Stomach (tissue), 9 donors: ENCODE measurements around the gene TEX10. TPM values are rescaled to one million over a fixed set of nuclear protein-coding genes. Genes with fewer than 3 reads are reported as not detected.

Experiments
- DNase-seq, 2 donors: peaks; one replicate each; pipeline versions ENCODE4 v3.0.0 to v3.0.0-alpha.2; 2013 to 2019
- H3K27ac ChIP-seq, 5 donors: fragments of 200-600 bp in 4 of 5; sonication (generic) in 4 of 5; one replicate each; pipeline ENCODE4 v1.5.1; 2013 to 2019; ENCODE audit warnings: mild to moderate bottlenecking in 1 of 5, moderate library complexity in 1 of 5
- H3K27me3 ChIP-seq, 3 donors: fragments of 200-600 bp; sonication (generic); one replicate each; pipeline ENCODE4 v1.5.1; 2017 to 2019; ENCODE audit warnings: mixed run types in 1 of 3
- H3K36me3 ChIP-seq, 4 donors: fragments of 200-600 bp; sonication (generic); 1 replicate in 3 of 4; 2 replicates in 1 of 4; pipeline ENCODE4 v1.5.1; 2016 to 2019
- H3K4me1 ChIP-seq, 4 donors: fragments of 200-600 bp; sonication (generic); one replicate each; pipeline ENCODE4 v1.5.1; 2016 to 2019
- H3K4me3 ChIP-seq, 4 donors: fragments of 200-600 bp; sonication (generic) in 3 of 4; one replicate each; pipeline ENCODE4 v1.5.1; 2016 to 2019; ENCODE audit warnings: mild to moderate bottlenecking in 1 of 4
- H3K9me3 ChIP-seq, 4 donors: fragments of 200-600 bp; sonication (generic); one replicate each; pipeline ENCODE4 v1.5.1; 2016 to 2019
- CTCF ChIP-seq, 7 experiments: fragments of 450-650 bp in 4 of 7; fragments of 200-600 bp in 3 of 7; sonication (generic) in 3 of 7; IDR thresholded peaks; one replicate each; pipeline ENCODE4 v1.5.1; 2016 to 2019; ENCODE audit warnings: antibody characterized with exemption in 7 of 7, control low read depth in 2 of 7, mild to moderate bottlenecking in 1 of 7
- EP300 ChIP-seq: sonication (generic); formaldehyde crosslinking; IDR thresholded peaks from one replicate; pipeline ENCODE4 v1.6.1; 2017; ENCODE audit warnings: antibody characterized with exemption
- POLR2A ChIP-seq, 4 donors: fragments of 450-650 bp; IDR thresholded peaks; one replicate each; pipeline ENCODE4 v1.6.1; 2016; ENCODE audit warnings: antibody characterized with exemption in 4 of 4, control low read depth in 2 of 4, mild to moderate bottlenecking in 1 of 4, moderate library complexity in 1 of 4
- POLR2AphosphoS5 ChIP-seq, 3 donors: sonication (generic); formaldehyde crosslinking; IDR thresholded peaks; one replicate each; pipeline ENCODE4 v1.6.1; 2016; ENCODE audit warnings: antibody characterized with exemption in 3 of 3
- WGBS, 5 donors: extraction: QIAGEN DNeasy Blood & Tissue Kit in 3 of 5; methylation state at CpG; one replicate each; pipeline versions ENCODE4 v1.1.5 to v1.1.7; 2013 to 2018; 5-methylcytosine and 5-hydroxymethylcytosine counted together
- intact Hi-C: fragments of 100-400 bp; cut with DNase I; formaldehyde crosslinking; loops from one replicate; pipeline ENCODE4 v1.15.1; 2023; ENCODE audit warnings: low total_unique reads
- polyA plus RNA-seq, 3 donors: library from polyadenylated mRNA; stranded (reverse); fragments of 200-250 nt; gene quantifications; one replicate each; pipeline ENCODE4 v1.2.3, GENCODE V29; 2013
- total RNA-seq, 5 donors: library from RNA; depleted of rRNA; stranded (reverse); fragments of >200 nt; gene quantifications; one replicate each; pipeline versions ENCODE4 v1.1.0 to v1.2.3, GENCODE V29; 2014 to 2016
- donor health status: healthy with polysubstance abuse.
- donor health status: Bipolar disorder and iron deficiency.
- donor health status: healthy.

The TEX10 gene
- total and polyA plus RNA-seq, 8 donors: 4.9 to 44.9 (median 8.8) TPM

- 80 to 93% (median 88%) methylated on average over 2 of the region's 2 CpGs for WGBS, 5 donors
- Histone ChIP-seq H3K27ac (no peak overlapping the region), H3K9me3 (no peaks in the 10 kb centered on the region), H3K4me3 (no peak overlapping the region), H3K4me1 (peaks cover 0 to 7% (median 0%) of the 10 kb centered on the region in 4 donors), H3K36me3 (peaks cover 2 to 62% (median 49%) of the 10 kb centered on the region in 4 donors), H3K27me3 (no peaks in the 10 kb centered on the region)
- intact Hi-C loops: no loop called here
- no peak for TF ChIP-seq EP300
- no peak for TF ChIP-seq POLR2A (IDR thresholded peaks at IDR 0.05)
- TF ChIP-seq CTCF (IDR thresholded peaks at IDR 0.05): no peak
- TF ChIP-seq POLR2AphosphoS5 (IDR thresholded peaks at IDR 0.05): no peak
- no peak for DNase-seq
Measured at GRCh38 chr9:100309992-100310391, 42.8 kb downstream of the TEX10 start.

- H3K9me3 ChIP-seq: no peaks in the 10 kb centered on the region
- no peak overlapping the region for H3K4me3 ChIP-seq
- H3K27ac ChIP-seq: no peak overlapping the region
- WGBS, 5 donors: 50 to 69% (median 67%) methylated on average over 1 of the region's 1 CpG
- H3K27me3 ChIP-seq: no peaks in the 10 kb centered on the region
- no peak for DNase-seq
- intact Hi-C loops: no loop called here
- no peak for TF ChIP-seq CTCF (IDR thresholded peaks at IDR 0.05)
- TF ChIP-seq EP300: no peak
- TF ChIP-seq POLR2A (IDR thresholded peaks at IDR 0.05): no peak
- H3K4me1 ChIP-seq: peaks cover 0 to 7% (median 0%) of the 10 kb centered on the region in 4 donors
- H3K36me3 ChIP-seq: peaks cover 2 to 71% (median 59%) of the 10 kb centered on the region in 4 donors
Measured at GRCh38 chr9:100308965-100309564, 43.7 kb downstream of the TEX10 start.

- 58 to 77% (median 66%) methylated on average over 2 of the region's 2 CpGs for WGBS, 5 donors
- TF ChIP-seq EP300: no peak
- TF ChIP-seq POLR2AphosphoS5 (IDR thresholded peaks at IDR 0.05): no peak
- TF ChIP-seq CTCF (IDR thresholded peaks at IDR 0.05): no peak
- no peak for TF ChIP-seq POLR2A (IDR thresholded peaks at IDR 0.05)
- DNase-seq: no peak
- H3K9me3 ChIP-seq: no peaks in the 10 kb centered on the region
- intact Hi-C loops: no loop called here
- H3K27ac ChIP-seq: no peak overlapping the region
- H3K27me3 ChIP-seq: no peaks in the 10 kb centered on the region
- H3K4me3 ChIP-seq: no peak overlapping the region
- peaks cover 0 to 7% (median 0%) of the 10 kb centered on the region in 4 donors for H3K4me1 ChIP-seq
- peaks cover 2 to 87% (median 73%) of the 10 kb centered on the region in 4 donors for H3K36me3 ChIP-seq
Measured at GRCh38 chr9:100307080-100307479, 45.7 kb downstream of the TEX10 start.

GRCh38 chr9:100306283-100306682, 46.5 kb downstream of the TEX10 start:
- 93 to 100% (median 100%) methylated on average over 1 of the region's 1 CpG for WGBS, 5 donors
- DNase-seq: no peak

More at GRCh38 chr9:100306283-100306682, 46.5 kb downstream of the TEX10 start:
- Histone ChIP-seq H3K4me1 (peaks cover 0 to 7% (median 0%) of the 10 kb centered on the region in 4 donors), H3K36me3 (peaks cover 5 to 93% (median 80%) of the 10 kb centered on the region in 4 donors), H3K27me3 (no peaks in the 10 kb centered on the region), H3K27ac (no peak overlapping the region), H3K9me3 (no peaks in the 10 kb centered on the region), H3K4me3 (no peak overlapping the region)
- TF ChIP-seq CTCF (IDR thresholded peaks at IDR 0.05) (no peak), EP300 (no peak), POLR2AphosphoS5 (IDR thresholded peaks at IDR 0.05) (no peak)
- intact Hi-C loops: no loop called here
